Ecto neural progenitor cell (in vitro differentiated cells): Measurements from ENCODE around the gene ACSS1.

Experiments used
- DNase-seq: peaks from one replicate; pipeline ENCODE4 v3.0.0-alpha.2; 2018; ENCODE audit warnings: low spot score

The ACSS1 gene

DNA sequence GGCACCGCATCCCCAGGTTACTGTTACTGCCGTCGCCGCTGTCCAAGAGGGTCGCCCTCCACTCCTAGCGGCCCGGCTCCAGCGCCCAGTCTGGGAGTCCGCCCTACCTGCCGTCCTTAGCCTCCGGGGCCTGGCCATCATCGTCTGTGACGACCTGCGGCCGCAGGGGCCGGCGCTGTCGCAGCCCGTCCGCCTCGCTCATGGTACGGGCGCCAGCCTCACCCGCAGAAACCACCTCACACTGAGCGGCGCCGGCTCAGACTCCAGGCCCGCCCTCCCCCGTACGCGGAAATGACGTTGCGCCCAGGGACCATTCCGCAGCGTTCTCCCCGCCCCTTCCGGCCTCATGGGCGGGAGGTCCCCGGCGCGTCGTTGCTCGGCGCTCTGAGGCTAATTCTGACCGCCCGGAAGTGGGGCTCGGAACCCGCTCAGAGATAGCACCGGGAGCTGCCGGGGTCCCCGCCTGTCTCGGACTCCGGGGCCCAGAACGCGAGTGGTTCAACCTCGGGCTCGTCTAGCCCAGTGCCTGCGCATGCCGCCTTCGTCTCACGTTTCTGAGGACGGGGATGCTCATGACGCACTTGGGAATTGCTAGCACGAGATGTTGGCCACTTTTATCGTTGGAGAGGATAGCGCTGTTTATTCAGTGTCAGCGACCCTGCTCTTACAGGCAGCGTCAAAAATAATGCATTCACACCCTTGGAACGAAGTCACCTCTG, 65.3 kb downstream of the ACSS1 start, which contains the start of gene APMAP:
Gene APMAP (minus strand): TSS at position 265 of the 719 bp plus-strand sequence. CDS start 63 bp downstream, at position 202.
- DNase-seq, result peak; percentile 95

DNA sequence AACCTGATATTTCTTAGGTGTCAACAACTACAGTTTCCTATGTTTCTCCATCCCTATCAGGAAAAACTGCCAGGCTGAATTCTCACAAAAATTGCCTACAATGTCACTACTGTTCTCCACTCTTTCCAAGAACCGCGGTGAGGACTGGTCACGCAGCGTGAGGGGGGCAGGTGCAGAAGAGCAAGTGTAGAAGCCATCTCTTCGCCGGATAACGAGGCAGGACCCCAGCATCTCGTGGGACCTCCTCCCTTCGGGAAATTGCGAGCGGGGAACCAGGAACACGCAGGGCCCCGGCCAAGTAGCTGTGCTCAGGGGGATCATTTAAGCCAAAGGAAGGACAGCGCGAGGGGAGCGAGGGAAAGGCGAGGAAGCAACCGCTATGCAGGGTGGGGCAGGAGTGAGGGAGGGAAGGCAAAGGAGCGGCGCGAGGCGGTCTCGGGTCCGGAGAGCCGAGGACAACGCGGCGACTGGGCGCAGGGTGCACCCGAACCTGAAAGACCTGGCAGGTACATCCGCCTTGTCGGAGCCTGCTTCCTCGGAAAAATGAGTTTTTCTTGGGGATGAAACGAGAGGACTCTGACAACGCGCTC, 65.9 kb downstream of the ACSS1 start:
- DNase-seq, result no peak

- peak; percentile 47 for DNase-seq
These were observed 67.1 kb downstream of the ACSS1 start for GRCh38 chr20:24990810-24991252.

DNA sequence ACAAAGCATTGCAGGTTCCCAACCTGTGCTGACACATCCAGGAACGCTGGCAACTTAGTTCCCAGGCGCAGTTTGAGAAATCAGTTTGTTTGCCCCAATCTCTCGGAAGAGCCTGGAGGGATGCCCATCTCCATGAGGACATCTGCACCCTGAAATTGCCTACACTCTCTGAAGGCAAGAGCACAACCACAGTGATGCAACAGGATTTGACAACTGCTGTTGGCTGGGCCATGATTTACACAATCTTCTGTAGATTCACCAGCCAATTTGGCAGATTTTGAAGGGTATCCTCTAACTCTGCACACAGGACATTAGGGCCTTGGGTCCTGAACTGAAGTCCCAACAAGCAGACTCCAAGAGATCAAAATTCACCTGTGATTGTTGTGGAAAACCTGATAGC, 68.8 kb downstream of the ACSS1 start:
- DNase-seq, result no peak

- no peak for DNase-seq
These were observed 69.8 kb downstream of the ACSS1 start for GRCh38 chr20:24987873-24988835.

DNA sequence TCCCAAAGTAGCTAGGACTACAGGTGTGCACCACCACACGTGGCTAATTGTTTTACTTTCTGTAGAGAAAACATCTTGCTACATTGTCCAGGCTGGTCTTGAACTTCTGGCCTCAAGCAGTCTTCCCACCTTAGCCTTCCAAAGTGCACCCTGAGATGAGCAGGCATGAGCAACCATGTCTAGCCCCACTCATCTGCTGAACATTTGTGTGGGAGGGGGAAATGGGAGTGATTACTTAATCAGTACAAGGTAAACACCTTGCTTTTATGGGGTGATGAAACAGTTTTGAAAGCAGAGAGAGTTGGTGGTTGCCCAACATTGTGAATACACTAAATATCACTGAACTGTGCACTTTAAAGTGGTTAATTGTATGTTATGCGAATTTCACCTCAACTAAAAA, 70.7 kb downstream of the ACSS1 start:
- no peak for DNase-seq

GRCh38 chr20:24986436-24987015, 71.4 kb downstream of the ACSS1 start:
- DNase-seq, result no peak

DNA sequence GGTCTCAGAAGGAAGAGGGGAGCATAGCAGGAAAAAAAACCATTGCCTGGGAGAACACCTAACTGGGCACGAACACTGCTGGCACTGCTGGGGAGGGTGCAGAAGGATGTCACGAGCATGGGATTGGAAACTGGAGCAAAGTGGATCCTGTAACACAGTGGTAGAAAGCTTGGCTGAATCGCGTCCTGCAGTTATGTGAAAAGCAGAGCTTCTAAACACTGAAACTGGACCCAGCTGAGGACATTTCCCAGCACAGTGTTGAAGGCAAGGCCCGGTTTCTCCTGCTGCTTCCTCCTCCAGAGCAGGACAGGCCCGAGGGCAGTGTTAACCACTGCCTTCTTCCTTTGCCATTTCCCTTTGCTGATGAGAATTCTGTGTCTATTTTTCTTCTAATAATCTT, 72.1 kb downstream of the ACSS1 start:
- DNase-seq, result no peak

DNA sequence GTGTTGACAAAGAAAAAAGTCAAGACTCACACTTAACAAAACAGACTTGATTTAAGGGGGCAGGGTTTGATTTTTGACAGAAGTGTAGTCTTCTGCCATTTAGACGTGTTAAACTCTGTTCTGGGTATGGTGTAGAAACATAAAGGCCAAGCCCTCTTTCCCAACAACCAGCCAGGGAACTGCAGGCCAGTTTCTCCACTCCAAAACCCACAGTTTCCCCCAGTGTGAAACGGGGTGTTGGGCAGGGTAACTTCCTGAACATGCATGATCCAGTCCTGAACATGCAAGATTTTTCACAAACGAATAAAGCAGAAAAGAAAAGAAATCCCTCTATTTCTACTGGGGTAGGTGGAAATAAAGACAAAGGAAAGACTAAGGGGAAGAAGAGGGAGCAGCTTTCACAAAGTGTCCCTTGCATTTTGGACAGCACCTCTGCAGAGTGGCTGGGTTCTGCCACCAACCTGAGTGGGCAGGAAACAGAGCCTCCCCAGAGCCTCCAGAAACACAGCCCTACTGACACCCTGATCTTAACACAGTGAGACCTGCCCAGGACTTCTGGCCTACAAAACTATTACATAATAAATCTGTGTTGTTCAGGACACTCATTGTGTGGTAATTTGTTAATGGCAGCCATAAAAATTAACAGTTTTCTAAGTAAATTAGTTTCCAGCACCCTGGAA, 72.8 kb downstream of the ACSS1 start:
- DNase-seq, result no peak

DNA sequence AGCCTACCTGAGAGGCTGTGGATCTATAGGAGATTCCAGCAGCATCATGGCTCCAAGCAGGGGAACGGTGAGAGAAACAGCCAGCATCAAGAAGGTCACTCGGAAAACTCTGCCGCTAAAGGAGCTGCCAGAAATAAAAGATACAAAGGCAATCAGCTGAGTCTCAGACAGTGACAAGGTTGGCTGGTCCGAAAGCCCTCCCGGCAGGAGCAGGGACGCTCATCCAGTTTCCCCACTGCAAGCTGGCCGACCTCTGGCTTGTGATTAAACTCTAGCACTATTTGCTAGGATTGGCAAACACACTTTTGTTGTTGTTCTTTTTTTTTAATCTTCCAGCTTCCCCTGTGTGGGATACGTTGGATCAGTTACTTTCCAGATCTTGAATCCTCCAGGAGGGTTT, 74.0 kb downstream of the ACSS1 start:
- DNase-seq, result no peak

- DNase-seq, result peak; percentile 12
These were observed 76.1 kb downstream of the ACSS1 start for GRCh38 chr20:24981790-24982189.

DNA sequence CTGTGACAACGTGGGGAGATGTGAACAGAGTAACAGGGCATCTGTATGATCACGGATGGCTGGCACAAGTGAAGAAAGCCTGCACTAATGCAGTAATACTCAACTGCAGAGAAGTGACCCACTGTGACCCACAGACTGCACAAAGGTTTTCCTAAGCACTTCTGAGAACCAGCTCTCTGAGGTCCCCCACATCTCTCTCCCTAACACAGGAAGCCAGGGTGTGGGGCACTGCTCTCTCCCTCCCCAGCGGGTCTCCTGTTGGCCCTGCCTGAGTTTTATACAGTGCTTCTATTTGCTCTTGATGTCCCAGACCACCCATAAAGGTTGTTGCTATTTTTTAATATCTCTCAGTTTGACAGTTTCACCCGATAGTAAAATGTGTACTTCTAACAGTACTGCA, 76.7 kb downstream of the ACSS1 start:
- DNase-seq, result peak; percentile 18

DNA sequence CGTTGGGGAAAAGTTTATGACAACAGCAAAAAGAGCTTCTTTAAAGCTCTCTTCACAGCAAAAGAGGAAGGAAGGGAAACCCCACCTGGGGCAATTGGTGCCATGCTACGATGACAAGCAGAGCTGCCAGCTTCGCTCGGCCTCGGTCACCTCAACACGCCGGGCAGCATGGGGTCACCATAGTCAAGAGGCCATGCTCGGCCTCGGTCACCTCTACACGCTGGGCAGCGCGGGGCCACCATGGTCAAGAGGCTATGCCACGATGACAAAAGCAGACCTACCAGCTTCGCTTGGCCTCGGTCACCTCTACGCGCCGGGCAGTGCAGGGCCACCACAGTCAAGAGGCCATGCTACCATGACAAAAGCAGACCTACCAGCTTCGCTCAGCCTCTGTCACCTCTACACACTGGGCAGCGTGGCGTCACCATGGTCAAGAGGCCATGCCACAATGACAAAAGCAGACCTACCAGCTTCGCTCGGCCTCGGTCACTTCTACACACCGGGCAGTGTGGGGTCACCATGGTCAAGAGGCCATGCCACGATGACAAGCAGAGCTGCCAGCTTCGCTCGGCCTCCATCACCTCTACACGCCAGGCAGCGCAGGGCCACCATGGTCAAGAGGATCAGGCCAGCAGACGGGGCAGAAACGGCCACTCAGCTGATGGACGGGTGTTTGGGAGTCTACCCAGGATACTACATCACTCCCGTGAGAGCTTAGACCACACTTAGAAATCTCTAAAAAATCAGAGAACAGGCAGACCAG, 77.5 kb downstream of the ACSS1 start:
- peak; percentile 29 for DNase-seq

DNA sequence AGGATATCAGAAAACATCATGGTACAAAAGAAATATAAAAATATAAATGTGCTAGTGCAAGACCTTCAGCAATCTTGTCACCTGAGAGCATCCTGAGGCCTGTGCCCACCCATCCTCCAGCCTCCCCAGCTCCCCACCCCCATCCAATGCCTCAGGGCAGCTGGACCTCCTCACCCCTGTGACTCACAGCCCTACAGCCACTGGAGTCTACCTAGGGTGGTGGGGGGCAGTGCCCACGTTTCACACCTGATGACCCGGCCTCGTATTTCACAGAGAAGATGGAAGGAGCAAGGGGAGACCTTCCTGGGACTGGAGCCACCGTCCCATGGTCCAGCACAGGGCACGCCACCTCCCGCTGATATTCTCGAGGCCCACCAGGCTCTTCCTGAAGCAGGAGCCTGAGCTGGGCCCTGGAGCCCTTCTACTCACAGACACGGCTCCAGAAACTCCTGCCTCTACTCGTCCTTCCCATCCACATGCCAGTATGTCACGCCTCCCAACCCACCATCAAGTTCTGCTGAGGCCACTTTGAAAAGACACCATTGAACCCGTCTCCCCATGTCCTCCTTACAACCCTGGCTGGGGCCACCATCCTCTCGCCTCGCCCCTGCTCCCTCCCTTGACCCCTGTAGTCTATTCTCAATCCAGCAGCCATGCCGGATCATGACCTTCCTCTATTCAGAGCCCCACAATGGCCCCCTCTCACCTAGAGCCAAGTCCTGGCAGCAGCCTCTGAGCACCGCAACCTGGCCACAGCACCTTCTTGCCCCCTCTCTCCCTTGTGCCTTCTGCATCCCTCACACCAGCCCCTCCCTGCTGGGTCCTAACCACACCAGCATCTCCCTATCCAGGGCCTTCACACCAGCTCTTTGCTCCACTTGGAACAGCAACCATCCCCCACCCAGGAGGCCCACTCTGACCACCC, 78.6 kb downstream of the ACSS1 start:
- peak; percentile 22 for DNase-seq

DNA sequence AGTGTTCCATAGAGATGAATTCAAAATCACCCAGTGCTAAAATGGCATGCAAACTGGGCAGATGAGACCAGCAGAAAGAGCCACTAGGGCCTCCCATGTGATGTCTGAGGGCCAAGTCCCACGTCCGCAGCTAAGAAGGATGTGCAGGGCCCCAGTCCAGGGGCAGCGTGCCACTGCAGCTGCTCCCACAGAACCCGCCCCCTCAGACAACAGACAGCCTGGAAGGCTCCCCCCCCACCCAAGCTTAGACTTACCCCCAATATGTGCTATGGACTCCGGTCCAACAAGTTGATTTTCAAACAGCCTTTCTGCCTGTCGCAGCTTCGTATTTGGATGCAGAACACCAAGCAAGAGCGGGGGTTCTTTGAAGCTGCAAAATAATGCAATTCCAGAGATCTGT, 79.4 kb downstream of the ACSS1 start:
- peak; percentile 21 for DNase-seq

GRCh38 chr20:24977797-24978196, 80.1 kb downstream of the ACSS1 start:
- DNase-seq, result no peak

GRCh38 chr20:24977336-24977735, 80.6 kb downstream of the ACSS1 start:
- DNase-seq, result no peak

- DNase-seq, result no peak
These were observed 85.6 kb downstream of the ACSS1 start for GRCh38 chr20:24972341-24972740.

GRCh38 chr20:24971376-24972101, 86.4 kb downstream of the ACSS1 start:
- DNase-seq, result peak; percentile 24
